Fibroblast of skin of right quadriceps (primary cell): Measurements from ENCODE around the gene CDC25B.
"Not testable (repeated sequence)": the region's sequence is repeated elsewhere in the genome, so short reads cannot be mapped to it uniquely, and the experiment has no call there.

ENCODE experiments used
- DNase-seq: peaks from one replicate; pipeline ENCODE4 v3.0.0-alpha.2; 2013

The CDC25B gene

DNA sequence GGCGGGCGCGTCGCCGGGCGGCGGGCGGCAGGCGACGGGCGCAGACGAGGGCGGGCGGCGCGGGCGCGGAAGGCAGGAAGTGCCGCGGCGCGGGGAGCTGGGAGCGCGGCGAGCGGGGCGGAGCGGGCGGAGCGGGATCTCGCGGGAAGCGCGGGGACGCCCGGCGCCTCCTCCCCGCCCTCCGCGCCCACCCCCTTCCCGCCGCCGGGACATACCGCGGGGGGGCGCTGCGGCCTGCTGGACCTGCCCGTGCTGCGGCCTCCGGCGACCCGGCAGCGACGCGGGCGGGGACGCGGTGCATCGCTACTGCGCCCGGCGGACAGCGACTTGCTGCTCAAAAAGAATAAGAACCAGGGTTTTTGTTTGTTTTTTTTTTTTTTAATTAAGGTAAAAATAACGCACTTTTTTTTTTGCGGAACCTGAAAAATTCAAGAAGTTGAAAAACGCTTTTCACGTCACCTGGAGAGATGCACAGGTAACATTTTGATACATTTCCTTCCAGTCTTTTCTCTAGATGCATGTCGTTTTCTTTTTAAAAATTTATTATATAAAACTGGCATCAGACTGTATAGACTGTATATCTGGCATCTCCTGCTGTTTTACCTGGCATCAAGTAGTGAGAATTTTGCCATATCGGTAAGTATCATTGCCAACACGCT lies 9.3 kb upstream of the CDC25B start, which contains the start of gene CENPB:
Gene CENPB (minus strand): TSS at position 76 of the 659 bp plus-strand sequence. CDS start 257 bp downstream, outside the sequence.
- peak; percentile 86 for DNase-seq

DNA sequence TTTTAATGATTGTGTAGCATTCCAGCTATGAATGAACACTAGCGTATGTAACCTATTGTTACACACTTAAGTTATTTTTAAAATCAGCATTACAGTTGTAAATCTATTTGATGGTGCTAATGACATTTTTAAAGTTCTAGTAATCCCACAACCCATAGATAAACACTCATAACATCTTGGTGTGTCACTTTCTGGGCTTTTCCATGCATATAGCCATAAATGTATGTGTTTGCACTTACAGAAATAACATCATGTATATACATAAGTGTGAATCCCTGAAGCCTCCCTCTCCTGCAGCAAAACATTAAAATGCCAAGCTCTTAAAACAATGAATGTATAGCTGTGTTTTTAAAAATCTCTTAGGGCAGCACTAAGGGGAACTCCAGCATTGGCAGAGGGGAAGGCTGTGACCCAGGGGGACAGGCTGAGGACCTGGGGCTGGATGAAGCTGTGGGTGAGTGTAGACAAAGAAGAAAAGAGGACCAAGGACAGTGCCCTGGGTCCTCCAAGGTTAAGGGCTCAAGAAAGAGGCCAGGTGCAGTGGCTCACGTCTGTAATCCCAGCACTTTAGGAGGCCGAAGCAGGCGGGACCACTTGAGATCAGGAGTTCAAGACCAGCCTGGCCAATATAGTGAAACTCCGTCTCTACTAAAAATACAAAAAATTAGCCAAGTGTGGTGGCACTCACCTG lies 8.6 kb upstream of the CDC25B start:
- peak; percentile 64 for DNase-seq

DNA sequence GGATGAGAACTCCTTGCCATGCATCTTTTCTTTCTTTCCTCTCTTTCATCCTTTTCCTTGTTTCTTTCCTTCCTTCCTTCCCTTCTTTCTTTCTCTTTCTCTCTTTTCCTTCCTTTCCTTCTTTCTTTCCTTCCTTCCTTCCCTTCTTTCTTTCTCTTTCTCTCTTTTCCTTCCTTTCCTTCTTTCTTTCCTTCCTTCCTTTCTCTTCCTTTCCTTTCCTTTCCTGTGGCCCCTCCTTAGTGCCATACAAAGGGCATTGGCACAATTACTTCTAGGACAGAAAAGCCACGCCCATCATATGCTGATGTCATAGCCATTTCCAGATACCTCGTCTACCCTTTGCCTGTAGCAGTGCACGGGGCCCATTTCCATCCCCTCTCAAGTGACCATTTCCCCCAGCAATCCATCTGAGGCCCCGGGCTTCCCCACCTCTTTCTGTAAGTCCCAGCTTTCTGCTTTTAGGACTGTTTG lies 7.4 kb upstream of the CDC25B start:
- DNase-seq = no peak

DNA sequence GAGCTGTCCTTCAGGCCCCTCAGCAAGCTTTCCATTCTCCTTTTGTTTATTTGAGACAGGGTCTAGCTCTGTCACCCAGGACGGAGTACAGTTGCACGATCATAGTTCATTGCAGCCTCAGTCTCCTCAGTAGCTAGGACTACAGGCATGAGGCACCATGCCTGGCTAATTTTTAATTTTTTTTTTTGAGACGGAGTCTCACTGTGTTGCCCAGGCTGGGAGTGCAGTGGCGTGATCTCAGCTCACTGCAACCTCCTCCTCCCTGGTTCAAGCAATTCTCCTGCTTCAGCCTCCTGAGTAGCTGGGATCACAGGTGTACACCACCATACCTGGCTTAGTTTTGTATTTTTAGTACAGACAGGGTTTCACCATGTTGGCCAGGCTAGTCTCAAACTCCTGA lies 6.9 kb upstream of the CDC25B start:
- not testable (repeated sequence) for DNase-seq

DNA sequence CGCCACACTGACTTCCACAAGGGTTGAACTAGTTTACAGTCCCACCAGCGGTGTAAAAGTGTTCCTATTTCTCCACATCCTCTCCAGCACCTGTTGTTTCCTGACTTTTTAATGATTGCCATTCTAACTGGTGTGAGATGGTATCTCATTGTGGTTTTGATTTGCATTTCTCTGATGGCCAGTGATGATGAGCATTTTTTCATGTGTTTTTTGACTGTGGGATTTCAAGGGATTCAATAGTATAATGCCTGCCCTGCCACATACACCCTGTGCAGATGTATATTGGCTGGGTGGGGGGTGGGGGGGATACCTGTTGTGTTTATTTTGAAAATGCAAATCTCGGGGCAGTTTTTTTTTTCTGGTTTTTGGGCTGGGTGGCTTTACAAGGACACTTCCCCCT lies 1.9 kb upstream of the CDC25B start:
- DNase-seq = not testable (repeated sequence)

DNA sequence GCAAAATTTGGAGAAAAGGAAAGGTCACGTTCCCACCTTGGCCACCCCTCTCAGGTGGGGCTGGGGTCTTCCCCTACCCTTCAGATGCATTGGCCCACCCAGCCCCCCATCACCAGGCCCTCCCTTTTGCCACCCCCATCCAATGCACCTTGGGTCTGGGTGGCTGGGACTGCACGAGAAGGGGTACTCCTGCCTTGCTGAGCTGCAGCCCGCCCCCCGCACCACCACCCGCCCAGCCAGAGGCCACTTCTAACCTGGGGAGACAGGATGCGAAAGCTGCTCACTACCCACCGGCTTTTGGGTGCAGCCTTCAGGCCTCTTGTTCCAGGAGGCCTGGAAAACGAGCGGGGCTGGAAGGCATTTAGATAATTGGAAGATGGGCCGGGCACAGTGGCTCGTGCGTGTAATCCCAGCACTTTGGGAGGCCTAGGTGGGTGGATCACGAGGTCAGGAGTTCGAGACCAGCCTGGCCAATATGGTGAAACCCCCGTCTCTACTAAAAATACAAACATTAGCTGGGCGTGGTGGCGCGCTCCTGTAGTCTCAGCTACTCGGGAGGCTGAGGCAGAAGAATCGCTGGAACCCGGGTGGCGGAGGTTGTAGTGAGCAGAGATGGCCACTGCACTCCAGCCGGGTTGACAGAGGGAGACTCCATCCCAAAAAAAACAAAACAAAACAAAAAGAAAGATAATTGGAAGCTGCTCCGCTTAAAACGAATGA lies 1.2 kb upstream of the CDC25B start:
- no peak for DNase-seq

DNA sequence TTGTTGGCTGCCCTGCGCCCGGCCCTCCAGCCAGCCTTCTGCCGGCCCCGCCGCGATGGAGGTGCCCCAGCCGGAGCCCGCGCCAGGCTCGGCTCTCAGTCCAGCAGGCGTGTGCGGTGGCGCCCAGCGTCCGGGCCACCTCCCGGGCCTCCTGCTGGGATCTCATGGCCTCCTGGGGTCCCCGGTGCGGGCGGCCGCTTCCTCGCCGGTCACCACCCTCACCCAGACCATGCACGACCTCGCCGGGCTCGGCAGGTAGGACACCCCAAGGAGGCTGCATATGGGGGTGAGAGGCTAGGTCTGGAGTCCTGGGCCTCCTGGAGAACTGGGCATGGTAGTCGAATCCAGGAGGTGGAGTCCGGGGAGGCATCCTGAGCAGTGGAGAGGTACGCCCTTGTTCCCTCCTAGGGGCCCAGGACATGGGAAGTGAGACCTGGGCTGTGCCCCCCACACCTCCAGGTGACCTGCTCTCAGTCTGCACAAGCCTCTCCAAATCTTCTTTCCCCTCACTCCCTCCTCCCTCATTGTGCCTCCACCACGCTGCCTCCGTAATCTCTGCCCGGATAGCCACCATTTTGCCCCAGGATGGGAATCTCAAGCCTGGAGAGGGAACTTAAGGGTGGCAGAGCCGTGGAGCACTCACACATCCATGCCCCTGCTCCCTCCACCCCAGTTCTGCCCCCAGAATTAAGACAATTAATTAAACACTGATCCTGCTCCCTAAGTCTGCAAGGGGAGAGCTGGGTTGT lies 541 bp downstream of the CDC25B start:
- no peak for DNase-seq

DNA sequence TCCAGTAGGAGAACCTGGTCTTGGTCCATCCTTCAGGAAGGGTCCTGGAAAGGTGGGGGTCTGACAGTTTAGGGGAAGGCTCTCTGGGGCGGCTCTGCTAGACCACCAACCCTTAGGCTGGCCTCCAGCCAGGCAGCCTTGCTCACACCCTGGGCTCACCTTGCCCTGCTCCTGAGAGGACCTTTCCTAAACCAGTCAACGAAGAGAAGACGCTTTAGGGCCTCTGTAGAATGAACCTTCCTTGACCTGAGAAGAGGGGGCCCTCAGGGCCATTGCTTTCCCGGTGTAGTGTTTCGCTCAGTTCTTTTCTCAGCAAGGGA lies 1.1 kb downstream of the CDC25B start:
- no peak for DNase-seq

DNA sequence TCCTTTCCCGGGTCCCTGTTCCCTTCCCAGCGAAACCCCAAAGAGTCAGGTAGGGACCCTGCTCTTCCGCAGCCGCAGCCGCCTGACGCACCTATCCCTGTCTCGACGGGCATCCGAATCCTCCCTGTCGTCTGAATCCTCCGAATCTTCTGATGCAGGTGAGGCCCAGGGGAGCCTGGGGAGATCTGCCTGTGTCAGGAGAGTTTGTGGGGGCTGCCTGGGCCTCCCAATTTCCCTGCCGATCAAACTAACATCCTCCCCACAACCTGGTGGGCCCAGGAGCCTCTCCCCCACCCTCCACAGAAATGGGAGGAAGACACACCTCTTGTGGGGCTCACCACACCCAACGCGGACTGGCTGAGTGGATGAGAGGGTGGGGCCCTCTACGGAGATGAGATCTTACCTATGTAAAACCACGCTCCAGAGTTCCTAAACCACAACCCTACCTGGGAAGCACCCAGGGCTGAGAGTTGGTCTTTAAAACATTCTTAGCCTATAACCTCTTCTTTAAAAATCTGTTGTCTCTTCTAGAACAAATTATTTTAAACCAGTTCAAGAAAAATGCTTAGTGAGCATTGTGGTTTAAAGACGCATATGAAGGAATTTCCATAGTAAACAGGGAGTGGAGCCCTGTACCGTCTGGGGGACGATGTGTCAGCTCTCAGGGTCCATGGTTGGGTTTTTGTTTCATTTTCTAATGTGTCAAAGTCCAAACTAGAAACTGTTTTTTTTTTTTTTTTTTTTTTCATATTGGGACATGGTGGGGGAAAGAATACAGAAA lies 1.7 kb downstream of the CDC25B start:
- peak; percentile 31 for DNase-seq

DNA sequence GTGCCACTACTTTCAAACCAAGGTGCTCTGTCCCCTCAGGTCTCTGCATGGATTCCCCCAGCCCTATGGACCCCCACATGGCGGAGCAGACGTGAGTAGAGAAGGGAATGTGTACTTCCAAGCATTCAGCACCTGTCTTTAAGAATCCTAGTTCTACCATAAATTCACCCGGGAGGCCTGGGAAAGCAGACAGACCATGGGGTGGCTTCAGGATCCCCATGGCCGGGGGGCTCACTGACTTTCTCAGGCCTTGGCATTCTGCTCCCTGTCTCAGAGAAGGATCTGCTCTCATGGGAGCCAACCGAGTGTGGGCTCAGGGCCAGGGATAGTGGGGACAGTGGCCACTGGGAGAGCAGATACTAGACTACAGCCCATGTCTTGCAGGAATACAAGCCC lies 2.3 kb downstream of the CDC25B start:
- DNase-seq = no peak

DNA sequence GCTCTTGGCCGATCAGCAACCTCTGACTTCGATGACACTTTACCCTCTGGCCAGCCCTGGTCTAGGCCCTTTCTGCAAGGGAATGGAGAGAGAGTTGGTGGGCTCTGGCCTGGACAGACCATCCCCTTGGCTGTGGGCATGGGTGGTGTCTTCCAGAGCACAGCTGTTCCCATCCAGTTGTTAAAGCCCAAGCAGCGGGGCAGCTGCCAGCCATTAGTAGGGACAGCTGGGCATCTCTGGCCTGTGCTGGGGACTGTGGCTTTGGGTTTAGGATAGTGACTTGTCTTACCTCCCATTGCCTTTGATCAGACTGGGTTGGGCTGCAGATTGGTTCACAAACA lies 2.8 kb downstream of the CDC25B start:
- DNase-seq = no peak

DNA sequence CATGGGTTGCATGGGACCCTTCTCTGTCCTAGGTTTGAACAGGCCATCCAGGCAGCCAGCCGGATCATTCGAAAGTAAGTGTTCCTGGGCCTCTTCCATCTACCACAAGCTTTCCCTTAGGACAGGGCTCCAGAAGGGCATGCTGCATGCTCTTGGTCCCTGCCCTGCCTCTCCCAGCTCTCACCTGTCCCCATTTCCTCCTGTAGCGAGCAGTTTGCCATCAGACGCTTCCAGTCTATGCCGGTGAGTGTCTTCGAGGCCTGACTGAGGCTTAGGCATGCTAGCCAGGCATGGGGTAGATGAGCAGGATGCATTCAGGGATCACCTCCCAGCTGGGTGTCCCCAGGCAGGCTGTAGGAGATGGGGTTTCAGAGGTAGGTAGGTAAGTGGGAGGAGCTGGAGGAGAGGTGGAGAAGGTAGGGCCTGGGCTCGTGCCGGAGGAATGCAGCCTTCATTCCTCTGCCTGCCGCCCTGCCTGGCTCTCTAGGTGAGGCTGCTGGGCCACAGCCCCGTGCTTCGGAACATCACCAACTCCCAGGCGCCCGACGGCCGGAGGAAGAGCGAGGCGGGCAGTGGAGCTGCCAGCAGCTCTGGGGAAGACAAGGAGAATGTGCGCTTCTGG lies 4.3 kb downstream of the CDC25B start:
- no peak for DNase-seq

DNA sequence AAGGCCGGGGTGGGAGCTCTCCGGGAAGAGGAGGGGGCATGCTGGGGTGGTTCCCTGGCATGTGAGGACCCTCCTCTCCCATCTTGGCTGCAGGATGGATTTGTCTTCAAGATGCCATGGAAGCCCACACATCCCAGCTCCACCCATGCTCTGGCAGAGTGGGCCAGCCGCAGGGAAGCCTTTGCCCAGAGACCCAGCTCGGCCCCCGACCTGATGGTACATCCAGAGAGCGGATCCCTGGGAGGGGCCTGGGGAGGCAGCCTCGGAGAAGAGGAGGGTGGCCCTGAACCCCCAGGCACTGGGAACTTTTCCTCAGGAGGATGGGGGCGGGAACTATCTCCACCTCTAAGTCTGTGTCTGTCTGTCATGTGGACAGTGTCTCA lies 4.8 kb downstream of the CDC25B start:
- no peak for DNase-seq

DNA sequence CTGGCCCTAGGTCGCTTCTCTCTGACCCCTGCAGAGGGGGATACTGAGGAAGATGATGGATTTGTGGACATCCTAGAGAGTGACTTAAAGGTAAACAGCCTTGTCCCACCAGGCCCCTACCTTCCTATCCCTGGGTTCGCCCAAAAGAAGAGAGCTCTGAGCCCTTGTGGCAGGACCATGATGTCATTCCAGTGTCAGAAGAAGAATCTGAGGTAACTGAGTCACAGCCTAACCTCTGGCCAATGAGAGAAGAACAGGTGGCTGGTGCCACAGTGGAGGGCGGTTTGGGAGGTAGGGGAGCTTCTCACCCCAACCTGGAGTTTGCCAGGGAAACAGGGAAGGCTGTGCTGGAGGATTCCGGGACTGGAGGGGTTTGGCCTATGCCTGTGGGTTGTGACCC lies 5.2 kb downstream of the CDC25B start:
- no peak for DNase-seq

DNA sequence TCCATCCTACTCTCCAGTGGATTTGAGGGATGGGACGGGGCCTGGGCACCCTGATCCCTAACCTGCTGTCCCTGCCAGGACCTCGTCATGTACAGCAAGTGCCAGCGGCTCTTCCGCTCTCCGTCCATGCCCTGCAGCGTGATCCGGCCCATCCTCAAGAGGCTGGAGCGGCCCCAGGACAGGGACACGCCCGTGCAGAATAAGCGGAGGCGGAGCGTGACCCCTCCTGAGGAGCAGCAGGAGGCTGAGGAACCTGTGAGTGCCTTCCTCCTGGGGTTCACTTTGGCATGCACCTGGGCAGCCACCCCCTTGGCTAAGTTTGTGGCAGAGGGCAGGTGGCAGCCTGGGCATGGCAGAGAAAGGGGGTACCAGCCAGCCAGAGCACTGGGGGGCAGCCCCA lies 5.7 kb downstream of the CDC25B start:
- DNase-seq = no peak

DNA sequence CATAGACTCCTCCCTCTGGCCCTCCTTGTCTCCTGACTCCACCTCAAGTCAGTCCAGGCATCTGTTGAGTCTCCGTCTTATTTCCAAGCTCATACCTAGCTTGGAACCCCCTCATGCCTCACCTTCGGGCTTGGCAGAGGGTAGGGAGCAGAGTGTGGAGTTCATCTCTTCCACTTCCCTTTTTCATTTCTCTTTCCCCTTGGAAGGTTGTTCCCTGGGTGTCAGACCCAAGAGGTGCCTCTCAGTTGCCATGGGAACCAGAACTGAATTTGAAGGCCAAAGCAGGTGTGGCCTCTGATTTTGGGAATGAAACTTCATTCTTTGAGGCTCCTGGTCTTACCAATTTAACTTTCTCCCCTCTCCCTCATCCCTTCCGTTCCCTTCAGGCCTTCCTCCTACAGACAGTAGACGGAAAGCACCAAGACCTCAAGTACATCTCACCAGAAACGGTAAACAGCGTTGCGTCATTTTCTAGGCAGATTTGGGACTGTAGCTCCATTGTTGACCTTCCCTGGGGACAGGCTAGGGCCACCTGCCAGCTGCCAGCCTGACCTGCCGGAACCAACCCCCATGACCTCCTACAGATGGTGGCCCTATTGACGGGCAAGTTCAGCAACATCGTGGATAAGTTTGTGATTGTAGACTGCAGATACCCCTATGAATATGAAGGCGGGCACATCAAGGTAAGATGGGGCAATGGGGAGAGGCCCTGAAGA lies 6.6 kb downstream of the CDC25B start:
- no peak for DNase-seq

DNA sequence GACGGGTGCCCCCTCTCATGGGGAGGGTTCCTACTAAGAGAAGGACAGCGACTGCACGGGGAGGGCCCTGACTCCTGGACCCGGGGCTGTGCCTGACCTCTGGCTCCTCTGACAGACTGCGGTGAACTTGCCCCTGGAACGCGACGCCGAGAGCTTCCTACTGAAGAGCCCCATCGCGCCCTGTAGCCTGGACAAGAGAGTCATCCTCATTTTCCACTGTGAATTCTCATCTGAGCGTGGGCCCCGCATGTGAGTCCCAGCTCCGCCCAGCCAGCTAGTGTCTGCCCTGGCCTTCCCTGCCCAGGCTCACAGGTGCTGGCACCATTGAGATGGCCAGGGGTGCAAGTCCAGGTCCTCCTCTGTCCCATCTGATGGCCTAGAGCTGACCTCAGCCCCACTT lies 7.2 kb downstream of the CDC25B start:
- no peak for DNase-seq

DNA sequence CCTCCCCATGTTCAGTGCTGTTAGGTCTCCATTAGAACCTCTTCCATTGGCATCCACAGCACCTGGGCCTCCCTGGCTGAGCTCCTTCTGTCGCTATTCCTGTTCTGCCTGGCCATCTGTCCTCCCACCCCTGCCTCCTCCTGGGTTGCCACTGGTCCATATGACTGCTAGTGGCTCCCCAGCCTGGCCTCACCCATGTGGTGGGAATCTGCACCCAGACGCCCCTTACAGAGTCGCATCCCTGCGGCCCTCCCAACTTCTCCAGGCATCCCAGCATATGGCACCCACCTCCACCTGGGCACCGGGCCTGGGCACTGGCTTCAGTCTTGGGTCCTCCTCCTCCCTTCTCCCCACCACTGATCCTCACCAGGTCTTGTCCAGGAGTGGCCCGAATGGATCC lies 7.7 kb downstream of the CDC25B start:
- no peak for DNase-seq

DNA sequence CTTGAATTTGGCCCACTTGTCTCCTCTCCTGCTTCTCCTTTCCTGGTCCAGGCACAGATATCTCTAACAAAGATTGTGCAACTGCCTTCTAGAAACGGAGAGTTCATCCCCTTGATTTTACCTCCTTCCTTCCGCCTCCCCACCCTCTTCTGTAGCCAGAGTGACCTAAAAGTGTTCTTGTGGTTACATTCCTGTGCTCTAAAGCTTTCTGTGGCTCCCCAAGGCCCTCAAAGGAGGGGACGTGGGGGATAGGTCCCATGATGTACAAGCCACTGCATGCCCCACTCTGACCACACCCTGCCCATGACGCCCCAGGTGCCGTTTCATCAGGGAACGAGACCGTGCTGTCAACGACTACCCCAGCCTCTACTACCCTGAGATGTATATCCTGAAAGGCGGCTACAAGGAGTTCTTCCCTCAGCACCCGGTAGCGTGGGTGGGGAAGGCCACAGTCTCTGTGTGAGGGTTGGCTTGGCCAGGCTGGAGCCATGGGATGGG lies 8.2 kb downstream of the CDC25B start:
- no peak for DNase-seq

DNA sequence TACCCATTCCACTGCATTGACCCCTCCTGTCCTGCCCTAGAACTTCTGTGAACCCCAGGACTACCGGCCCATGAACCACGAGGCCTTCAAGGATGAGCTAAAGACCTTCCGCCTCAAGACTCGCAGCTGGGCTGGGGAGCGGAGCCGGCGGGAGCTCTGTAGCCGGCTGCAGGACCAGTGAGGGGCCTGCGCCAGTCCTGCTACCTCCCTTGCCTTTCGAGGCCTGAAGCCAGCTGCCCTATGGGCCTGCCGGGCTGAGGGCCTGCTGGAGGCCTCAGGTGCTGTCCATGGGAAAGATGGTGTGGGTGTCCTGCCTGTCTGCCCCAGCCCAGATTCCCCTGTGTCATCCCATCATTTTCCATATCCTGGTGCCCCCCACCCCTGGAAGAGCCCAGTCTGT lies 8.7 kb downstream of the CDC25B start:
- no peak for DNase-seq

DNA sequence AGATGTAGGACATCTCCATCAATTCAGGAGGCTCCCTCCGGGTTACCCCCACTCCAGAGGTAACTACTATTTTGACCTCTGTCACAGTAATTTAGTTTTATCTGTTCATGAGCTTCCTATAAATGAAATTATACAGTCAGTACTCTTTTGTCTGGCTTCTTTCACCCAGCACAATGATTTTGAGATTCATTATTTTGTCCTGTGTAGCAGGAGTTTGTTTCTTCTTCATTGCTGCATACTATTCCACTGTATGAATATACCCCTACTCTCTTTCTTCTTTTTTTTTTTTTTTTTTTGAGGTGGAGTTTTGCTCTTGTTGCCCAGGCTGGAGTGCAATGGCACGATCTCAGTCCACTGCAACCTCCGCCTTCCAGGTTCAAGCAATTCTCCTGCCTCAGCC lies 12.4 kb downstream of the CDC25B start:
- no peak for DNase-seq
